K562 (cell line): ENCODE data around the gene PGM2. TPM values are rescaled to one million over a fixed set of nuclear protein-coding genes. Genes with fewer than 3 reads are reported as not detected.
A peak's percentile ranks its signal among the peaks of the same experiment; 100 is the strongest.

ENCODE experiments used
- ATAC-seq: fragments of 200-7000 bp; cut with Tn5 transposase; 3 replicates; pipeline ENCODE4 v1.9.1; 2020; ENCODE audit warnings: moderate library complexity
- BruUV-seq: library from RNA; stranded (reverse); fragments of 400-500 nt; replicated peaks from 2 replicates; lab custom pipeline; 2021; lab: Mats Ljungman, UMichigan
- CTCF ChIA-PET: fragments of 300-600 bp; formaldehyde crosslinking; extraction: SDS; loops from one replicate; lab custom pipeline; 2021; ENCODE audit warnings: low intra/inter-chr PET ratio; lab: Yijun Ruan, JAX
- POLR2A ChIA-PET: fragments of 300-600, 350-650 bp; sonication (Branson Sonifier 250); formaldehyde crosslinking; extraction: SDS; loops from one replicate; lab custom pipeline; 2021; ENCODE audit warnings: antibody characterized with exemption, inconsistent platforms; lab: Yijun Ruan, JAX
- DNase-seq, 4 experiments: peaks; one replicate each; pipeline versions ENCODE4 v3.0.0 to v3.0.0-alpha.2; 2011 to 2018; ENCODE audit warnings: low spot score in 3 of 4, mixed read lengths in 3 of 4; ENCODE audit errors: extremely low read depth in 1 of 4
- FAIRE-seq: peaks from 2 replicates; lab custom pipeline; 2011; peaks lifted over from hg19 to GRCh38; lab: Jason Lieb, UNC
- H2AFZ ChIP-seq: 2 replicates; pipeline ENCODE4 v1.6.0; 2011; ENCODE audit warnings: low read depth, low read length, control low read depth, inconsistent platforms
- H3K27ac ChIP-seq: fragments of 200-600 bp; 3 replicates; pipeline ENCODE4 v1.8.0; 2011; ENCODE audit warnings: low read depth, mild to moderate bottlenecking, control low read depth, inconsistent platforms, low read length, moderate library complexity, mixed read lengths; ENCODE audit errors: extremely low read depth
- H3K27me3 ChIP-seq, 2 experiments: fragments of 300-600 bp in 1 of 2; 2 replicates in 1 of 2; 3 replicates in 1 of 2; pipeline versions ENCODE4 v1.6.0 to v1.8.0; 2011; ENCODE audit warnings: inconsistent platforms in 2 of 2, low read length in 2 of 2, mild to moderate bottlenecking in 1 of 2, mixed read lengths in 1 of 2, moderate library complexity in 1 of 2; ENCODE audit not compliant: control insufficient read depth in 2 of 2, insufficient read depth in 2 of 2
- H3K36me3 ChIP-seq: fragments of 300-600 bp; 3 replicates; pipeline ENCODE4 v1.8.0; 2011; ENCODE audit warnings: mild to moderate bottlenecking, low read length, inconsistent platforms; ENCODE audit not compliant: control insufficient read depth, insufficient read depth
- H3K4me1 ChIP-seq, 2 experiments: fragments of 200-600 bp in 1 of 2; replicated peaks in 1 of 2; 2 replicates in 1 of 2; 3 replicates in 1 of 2; pipeline versions ENCODE4 v1.5.1 to v1.8.0; 2011; ENCODE audit warnings: inconsistent platforms in 2 of 2, low read length in 2 of 2, mild to moderate bottlenecking in 1 of 2, mixed read lengths in 1 of 2, moderate library complexity in 1 of 2; ENCODE audit not compliant: control insufficient read depth in 2 of 2, insufficient read depth in 2 of 2
- H3K4me2 ChIP-seq: 2 replicates; pipeline ENCODE4 v1.6.1; 2011; ENCODE audit warnings: low read length, control low read depth, inconsistent platforms, mixed read lengths; ENCODE audit not compliant: insufficient read depth
- H3K4me3 ChIP-seq: fragments of 200-600 bp; sonication (generic), shearing (Covaris generic); 2 replicates; pipeline ENCODE4 v1.5.1; 2016; ENCODE audit warnings: control low read depth, inconsistent platforms
- H3K79me2 ChIP-seq: fragments of 200-600 bp; 3 replicates; pipeline ENCODE4 v1.8.0; 2011; ENCODE audit warnings: low read length, inconsistent platforms; ENCODE audit not compliant: control insufficient read depth, insufficient read depth
- H3K9ac ChIP-seq, 2 experiments: 2 replicates each; pipeline versions ENCODE4 v1.6.0 to v1.6.1; 2011; ENCODE audit warnings: low read depth in 2 of 2, low read length in 2 of 2, control low read depth in 1 of 2, inconsistent platforms in 1 of 2, mild to moderate bottlenecking in 1 of 2, mixed read lengths in 1 of 2; ENCODE audit not compliant: insufficient read depth in 1 of 2
- H3K9me1 ChIP-seq: one replicate; pipeline ENCODE4 v1.6.0; 2011; ENCODE audit warnings: inconsistent platforms, mild to moderate bottlenecking, low read length, moderate library complexity; ENCODE audit not compliant: control insufficient read depth, insufficient read depth
- H3K9me3 ChIP-seq: replicated peaks from 2 replicates; pipeline ENCODE4 v1.5.1; 2011; ENCODE audit warnings: low read depth, low read length, inconsistent platforms; ENCODE audit not compliant: control insufficient read depth, insufficient read depth
- H4K20me1 ChIP-seq: replicated peaks from 2 replicates; pipeline ENCODE4 v1.6.1; 2011; ENCODE audit warnings: low read length, inconsistent platforms, mixed read lengths; ENCODE audit not compliant: control insufficient read depth, insufficient read depth
- ARID2 ChIP-seq: fragments of 450-650 bp; IDR thresholded peaks from 2 replicates; pipeline ENCODE4 v1.6.1; 2017; ENCODE audit warnings: antibody characterized with exemption, mild to moderate bottlenecking
- BRD9 ChIP-seq: fragments of 450-650 bp; IDR thresholded peaks from 2 replicates; pipeline ENCODE4 v1.6.1; 2018; ENCODE audit warnings: low read depth; ENCODE audit not compliant: partially characterized antibody
- CBFA2T3 ChIP-seq: fragments of 450-650 bp; IDR thresholded peaks from 2 replicates; pipeline ENCODE4 v1.6.1; 2017
- CTCFL ChIP-seq: IDR thresholded peaks from 2 replicates; pipeline ENCODE4 v1.6.1; 2011; ENCODE audit warnings: borderline replicate concordance, low read depth, mild to moderate bottlenecking, moderate library complexity, low read length; ENCODE audit not compliant: insufficient read depth, poor library complexity, severe bottlenecking
- DDX20 ChIP-seq: fragments of 450-650 bp; IDR thresholded peaks from 2 replicates; pipeline ENCODE4 v1.6.1; 2016; ENCODE audit warnings: missing genetic modification characterization, low read depth, mild to moderate bottlenecking, missing compliant biosample characterization, moderate library complexity
- HDAC6 ChIP-seq: IDR thresholded peaks from 2 replicates; pipeline ENCODE4 v1.6.1; 2012; ENCODE audit warnings: low read depth, mild to moderate bottlenecking, control low read depth, inconsistent platforms, low read length, moderate library complexity
- HNRNPLL ChIP-seq: fragments of 200-400 bp; formaldehyde crosslinking; IDR thresholded peaks from 2 replicates; pipeline ENCODE4 v1.6.1; 2017; ENCODE audit warnings: low read length, low read depth, mild to moderate bottlenecking; ENCODE audit not compliant: poor library complexity, severe bottlenecking
- MLX ChIP-seq, 2 experiments: fragments of 450-650 bp in 1 of 2; sonication (generic) in 1 of 2; formaldehyde crosslinking; conservative IDR thresholded peaks; 2 replicates each; pipeline versions ENCODE4 v1.4.0 to v1.8.1; 2020 to 2022; ENCODE audit warnings: mild to moderate bottlenecking in 1 of 2, missing genetic modification reagents in 1 of 2
- NCOA4 ChIP-seq: fragments of 450-650 bp; IDR thresholded peaks from 2 replicates; pipeline ENCODE4 v1.6.1; 2018; ENCODE audit warnings: mild to moderate bottlenecking; ENCODE audit not compliant: partially characterized antibody
- RBBP5 ChIP-seq: fragments of 200-600 bp; sonication (generic); IDR thresholded peaks from 2 replicates; pipeline ENCODE4 v1.6.1; 2012; ENCODE audit warnings: borderline replicate concordance, mild to moderate bottlenecking, low read length, control low read depth, inconsistent platforms; ENCODE audit not compliant: insufficient read depth, poor library complexity, severe bottlenecking
- STAG1 ChIP-seq: sonication (generic); formaldehyde crosslinking; IDR thresholded peaks from 2 replicates; pipeline ENCODE4 v1.5.0; 2020; ENCODE audit warnings: missing genetic modification reagents, borderline replicate concordance
- WHSC1 ChIP-seq: IDR thresholded peaks from one replicate; pipeline ENCODE4 v1.6.1; 2012; ENCODE audit warnings: low read length, control low read depth, inconsistent platforms
- ZNF263 ChIP-seq: sonication (generic); formaldehyde crosslinking; IDR thresholded peaks from 2 replicates; pipeline ENCODE4 v1.8.0; 2022; ENCODE audit warnings: mild to moderate bottlenecking, missing genetic modification reagents, borderline replicate concordance
- ZNF277 ChIP-seq: fragments of 250-450 bp; sonication (Bioruptor Pico); IDR thresholded peaks from 2 replicates; pipeline ENCODE4 v1.8.0; 2022; ENCODE audit warnings: inconsistent platforms, mild to moderate bottlenecking, moderate library complexity, borderline replicate concordance
- ZNF644 ChIP-seq: fragments of 200-800 bp; sonication (Bioruptor generic); IDR thresholded peaks from 2 replicates; pipeline ENCODE4 v1.6.1; 2016; ENCODE audit warnings: low read depth, missing genetic modification characterization, missing compliant biosample characterization
- WGBS: fragments of 100-300 bp; shearing (Covaris generic); methylation state at CpG from one replicate; pipeline ENCODE4 v1.1.6; 2016; ENCODE audit warnings: low coverage, mixed read lengths; ENCODE audit not compliant: insufficient coverage; ENCODE audit errors: missing lambda C conversion rate; 5-methylcytosine and 5-hydroxymethylcytosine counted together
- in situ Hi-C: fragments of 300-500 bp; cut with MboI; formaldehyde crosslinking; loops from 4 replicates; pipeline ENCODE4 v1.15.0; 2018; ENCODE audit warnings: inconsistent platforms, mixed read lengths
- intact Hi-C: fragments of 100-400 bp; cut with micrococcal nuclease; formaldehyde crosslinking; loops from 2 replicates; pipeline ENCODE4 v1.14.2; 2022
- polyA plus RNA-seq, 8 experiments: library from polyadenylated mRNA; depleted of rRNA in 4 of 8; stranded (reverse) in 5 of 8; unstranded in 3 of 8; fragments of >200 nt; fragmentation: Nextera tagmentation in 2 of 8; fragmentation: Illumina TruSeq in 1 of 8; extraction: Ambion mirVana in 2 of 8; extraction: Trizol in 1 of 8; gene quantifications; 2 replicates each; pipeline versions ENCODE4 v1.2.1 to v1.2.3, GENCODE V29; 2011 to 2014; ENCODE audit warnings: inconsistent platforms in 1 of 8, missing spikeins in 1 of 8
- total RNA-seq, 7 experiments: library from RNA; depleted of rRNA in 6 of 7; stranded (reverse); fragments of >200 nt in 6 of 7; fragmentation: Illumina TruSeq in 2 of 7; extraction: Trizol in 2 of 7; gene quantifications; 2 replicates each; pipeline versions ENCODE4 v1.2.1 to v1.2.3, GENCODE V29; 2011 to 2021; ENCODE audit warnings: low replicate concordance in 1 of 7
- TF ChIP-seq, protein P1 (sequence below): fragments of 450-650 bp; IDR thresholded peaks from 2 replicates; pipeline ENCODE4 v1.6.1; 2016

PGM2 gene
- total and polyA plus RNA-seq, 9 of the 15 experiments (the other 6 are each of a cell fraction or from before 2014, with no cell fraction given), result 15.2 to 77.3 (median 51.4) TPM

- 1% methylated on average over 32 of the region's 38 CpGs for WGBS
- CTCF ChIA-PET, result no interaction called here
- H3K9me3 ChIP-seq, result no peaks in the 10 kb centered on the region
- FAIRE-seq (peak; percentile 48), ATAC-seq (peak; percentile 76), DNase-seq (peak in 2 of 4 experiments; percentile 23 to 57)
- BruUV-seq, result no TSS peak
- H2AFZ ChIP-seq, result peak overlapping the region; percentile 91
- intact Hi-C loops, result no loop called here
- H3K4me1 ChIP-seq, result peaks cover 4 to 11% of the 10 kb centered on the region in 2 experiments; a peak in 4 of 5 replicates
- H3K4me2 ChIP-seq, result peak overlapping the region; percentile 94
- POLR2A ChIA-PET, result interaction anchor here (0.7 to 1.9 kb wide), 6 partner anchors 8 to 27 kb away, joined by 3 to 10 read pairs (median 4); no protein-coding TSS in a partner anchor
- H3K36me3 ChIP-seq, result peaks cover 30% of the 10 kb centered on the region
- no peaks in the 10 kb centered on the region for H3K9me1 ChIP-seq
- H4K20me1 ChIP-seq, result no peaks in the 10 kb centered on the region
- in situ Hi-C loops, result no loop called here
- H3K9ac ChIP-seq, result peak overlapping the region; percentile 67 to 98
- H3K27ac ChIP-seq, result peak overlapping the region; percentile 62
- H3K27me3 ChIP-seq, result no peaks in the 10 kb centered on the region
- H3K4me3 ChIP-seq, result peak overlapping the region; percentile 71
- peaks cover 22% of the 10 kb centered on the region for H3K79me2 ChIP-seq
- no peak for TF ChIP-seq CBFA2T3
- no peak for TF ChIP-seq BRD9
- no peak for TF ChIP-seq ZNF644 (tag)
- TF ChIP-seq ARID2, result no peak
- no peak for TF ChIP-seq DDX20 (tag)
- TF ChIP-seq ZNF263, result 0 out of 2 replicates have a peak, but pooled peaks have one; percentile 19
- TF ChIP-seq WHSC1, result no peak
- peak; percentile 20 for TF ChIP-seq RBBP5
- TF ChIP-seq HNRNPLL, result no peak
- no peak for TF ChIP-seq STAG1
- no peak for TF ChIP-seq CTCFL
- TF ChIP-seq NCOA4, result no peak
- TF ChIP-seq, protein P1, sequence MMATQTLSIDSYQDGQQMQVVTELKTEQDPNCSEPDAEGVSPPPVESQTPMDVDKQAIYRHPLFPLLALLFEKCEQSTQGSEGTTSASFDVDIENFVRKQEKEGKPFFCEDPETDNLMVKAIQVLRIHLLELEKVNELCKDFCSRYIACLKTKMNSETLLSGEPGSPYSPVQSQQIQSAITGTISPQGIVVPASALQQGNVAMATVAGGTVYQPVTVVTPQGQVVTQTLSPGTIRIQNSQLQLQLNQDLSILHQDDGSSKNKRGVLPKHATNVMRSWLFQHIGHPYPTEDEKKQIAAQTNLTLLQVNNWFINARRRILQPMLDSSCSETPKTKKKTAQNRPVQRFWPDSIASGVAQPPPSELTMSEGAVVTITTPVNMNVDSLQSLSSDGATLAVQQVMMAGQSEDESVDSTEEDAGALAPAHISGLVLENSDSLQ, result peak; percentile 70
- TF ChIP-seq MLX (CRISPR knock-in tag; conservative IDR thresholded peaks at IDR 0.05), result no peak
- no peak for TF ChIP-seq ZNF277 (CRISPR knock-in tag)
- TF ChIP-seq HDAC6, result no peak
Measured at GRCh38 chr4:37827030-37827685, 672 bp downstream of the PGM2 start.
